ENCODE data around the gene PPP1R12B.
"Not testable (repeated sequence)": the region's sequence is repeated elsewhere in the genome, so short reads cannot be mapped to it uniquely, and the experiment has no call there.

Gene PPP1R12B

GRCh38 chr1:202599669-202600431 is 251.4 kb downstream of the PPP1R12B start:
- no peak for DNase-seq (ENCODE audit: low read depth in 2 of 2, low spot score in 1 of 2)

GRCh38 chr1:202600432-202601041 is 252.0 kb downstream of the PPP1R12B start:
- no peak for DNase-seq (ENCODE audit: low read depth in 2 of 2, low spot score in 1 of 2)

- no peak for DNase-seq (ENCODE audit: low read depth in 2 of 2, low spot score in 1 of 2)
Measured at GRCh38 chr1:202603435-202603834, 254.9 kb downstream of the PPP1R12B start.

- DNase-seq (ENCODE audit: low read depth in 2 of 2, low spot score in 1 of 2): no peak
Measured at GRCh38 chr1:202605515-202605914, 257.0 kb downstream of the PPP1R12B start.

- DNase-seq (ENCODE audit: low read depth in 2 of 2, low spot score in 1 of 2): not testable (repeated sequence)
Measured at GRCh38 chr1:202612036-202612435, 263.5 kb downstream of the PPP1R12B start.

- no peak for DNase-seq (ENCODE audit: low read depth in 2 of 2, low spot score in 1 of 2)
Measured at GRCh38 chr1:202613571-202613970, 265.1 kb downstream of the PPP1R12B start.

GRCh38 chr1:202614363-202615207 is 266.1 kb downstream of the PPP1R12B start:
- not testable (repeated sequence) for DNase-seq (ENCODE audit: low read depth in 2 of 2, low spot score in 1 of 2)

GRCh38 chr1:202615208-202615500 is 266.7 kb downstream of the PPP1R12B start:
- DNase-seq (ENCODE audit: low read depth in 2 of 2, low spot score in 1 of 2): not testable (repeated sequence)

GRCh38 chr1:202615501-202616354 is 267.2 kb downstream of the PPP1R12B start:
- DNase-seq (ENCODE audit: low read depth in 2 of 2, low spot score in 1 of 2): no peak

GRCh38 chr1:202616355-202616915 is 267.9 kb downstream of the PPP1R12B start:
- no peak for DNase-seq (ENCODE audit: low read depth in 2 of 2, low spot score in 1 of 2)

GRCh38 chr1:202619012-202619411 is 270.5 kb downstream of the PPP1R12B start:
- DNase-seq (ENCODE audit: low read depth in 2 of 2, low spot score in 1 of 2): not testable (repeated sequence)

- no peak for DNase-seq (ENCODE audit: low read depth in 2 of 2, low spot score in 1 of 2)
Measured at GRCh38 chr1:202619505-202619904, 271.0 kb downstream of the PPP1R12B start.

- DNase-seq (ENCODE audit: low read depth in 2 of 2, low spot score in 1 of 2): not testable (repeated sequence)
Measured at GRCh38 chr1:202620036-202620435, 271.5 kb downstream of the PPP1R12B start.

- DNase-seq (ENCODE audit: low read depth in 2 of 2, low spot score in 1 of 2): no peak
Measured at GRCh38 chr1:202621446-202621845, 272.9 kb downstream of the PPP1R12B start.

- no peak for DNase-seq (ENCODE audit: low read depth in 2 of 2, low spot score in 1 of 2)
Measured at GRCh38 chr1:202622388-202622787, 273.9 kb downstream of the PPP1R12B start.

- DNase-seq (ENCODE audit: low read depth in 2 of 2, low spot score in 1 of 2): no peak
Measured at GRCh38 chr1:202623075-202623474, 274.6 kb downstream of the PPP1R12B start.

GRCh38 chr1:202623476-202623875 is 275.0 kb downstream of the PPP1R12B start:
- DNase-seq (ENCODE audit: low read depth in 2 of 2, low spot score in 1 of 2): not testable (repeated sequence)

GRCh38 chr1:202624088-202624780 is 275.7 kb downstream of the PPP1R12B start:
- DNase-seq (ENCODE audit: low read depth in 2 of 2, low spot score in 1 of 2): no peak

GRCh38 chr1:202624781-202625108 is 276.2 kb downstream of the PPP1R12B start:
- DNase-seq (ENCODE audit: low read depth in 2 of 2, low spot score in 1 of 2): no peak

All from stimulated activated CD8-positive, alpha-beta memory T cell treated with anti-CD3 and anti-CD28 coated beads, Interleukin-4, amount 100 ng/mL, for 1 hour (primary cell).